ENCODE results near the gene DPP4.

DNA sequence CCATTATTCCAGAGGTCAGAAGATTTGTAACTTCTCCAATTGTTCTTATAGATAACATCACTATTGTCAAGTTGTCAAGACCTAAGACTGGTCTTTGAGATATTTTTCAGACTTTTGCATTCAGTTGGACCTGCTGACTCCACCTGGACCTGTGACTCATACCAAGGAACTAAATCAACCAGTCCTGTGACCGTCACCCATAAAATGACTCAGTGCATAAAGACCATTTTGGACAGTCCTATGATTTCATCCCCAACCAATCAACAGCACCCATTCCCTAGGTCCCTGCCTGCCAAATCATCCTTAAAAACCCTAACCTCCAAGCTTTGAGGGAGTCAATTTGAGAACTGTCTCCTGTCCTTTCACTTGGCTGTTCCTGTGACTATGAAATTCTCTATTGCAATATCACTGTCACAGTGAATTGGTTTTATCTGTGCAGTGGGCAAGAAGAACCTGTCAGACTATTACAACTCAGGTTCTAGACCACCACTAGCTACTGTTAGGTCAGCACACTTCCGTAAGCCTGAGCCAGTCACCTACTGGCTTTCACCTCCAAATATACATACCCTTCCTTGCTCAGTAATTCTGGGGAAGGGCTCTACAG lies 17.1 kb downstream of the DPP4 start:
- TF ChIP-seq, protein P1, sequence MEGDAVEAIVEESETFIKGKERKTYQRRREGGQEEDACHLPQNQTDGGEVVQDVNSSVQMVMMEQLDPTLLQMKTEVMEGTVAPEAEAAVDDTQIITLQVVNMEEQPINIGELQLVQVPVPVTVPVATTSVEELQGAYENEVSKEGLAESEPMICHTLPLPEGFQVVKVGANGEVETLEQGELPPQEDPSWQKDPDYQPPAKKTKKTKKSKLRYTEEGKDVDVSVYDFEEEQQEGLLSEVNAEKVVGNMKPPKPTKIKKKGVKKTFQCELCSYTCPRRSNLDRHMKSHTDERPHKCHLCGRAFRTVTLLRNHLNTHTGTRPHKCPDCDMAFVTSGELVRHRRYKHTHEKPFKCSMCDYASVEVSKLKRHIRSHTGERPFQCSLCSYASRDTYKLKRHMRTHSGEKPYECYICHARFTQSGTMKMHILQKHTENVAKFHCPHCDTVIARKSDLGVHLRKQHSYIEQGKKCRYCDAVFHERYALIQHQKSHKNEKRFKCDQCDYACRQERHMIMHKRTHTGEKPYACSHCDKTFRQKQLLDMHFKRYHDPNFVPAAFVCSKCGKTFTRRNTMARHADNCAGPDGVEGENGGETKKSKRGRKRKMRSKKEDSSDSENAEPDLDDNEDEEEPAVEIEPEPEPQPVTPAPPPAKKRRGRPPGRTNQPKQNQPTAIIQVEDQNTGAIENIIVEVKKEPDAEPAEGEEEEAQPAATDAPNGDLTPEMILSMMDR (IDR thresholded peaks at IDR 0.05; ENCODE audit: poor library complexity), result no peak
- TF ChIP-seq EZH2phosphoT487 (IDR thresholded peaks at IDR 0.05; ENCODE audit: low read depth, severe bottlenecking, unreplicated experiment), result no peak
